ENCODE measurements around the gene PHF21B. TPM values are rescaled to one million over a fixed set of nuclear protein-coding genes. Genes with fewer than 3 reads are reported as not detected.

PHF21B gene
- total and polyA plus RNA-seq, 12 donors: 0.30 to 4.4 (median 1.8) TPM

DNA sequence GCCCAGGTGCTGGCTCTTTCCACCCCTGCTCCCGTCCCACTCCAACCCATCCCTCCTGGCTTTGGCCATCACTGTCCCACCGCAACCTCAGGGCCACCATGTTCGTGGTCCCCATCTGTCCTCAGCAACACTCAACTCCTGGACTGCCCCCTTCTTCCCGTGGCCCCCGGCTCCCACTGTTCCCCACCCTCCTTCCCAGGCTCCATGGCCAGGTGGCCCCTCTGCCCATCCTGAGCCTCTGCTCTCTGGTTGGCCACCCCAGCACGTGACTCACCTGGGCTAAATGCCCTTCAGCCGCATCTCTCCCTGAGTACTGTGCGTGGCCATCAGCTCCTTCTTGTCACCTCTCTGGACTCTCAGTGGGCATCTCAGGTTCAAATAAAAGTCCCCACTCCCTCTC lies 41.6 kb upstream of the PHF21B start:
- TF ChIP-seq, protein P1, sequence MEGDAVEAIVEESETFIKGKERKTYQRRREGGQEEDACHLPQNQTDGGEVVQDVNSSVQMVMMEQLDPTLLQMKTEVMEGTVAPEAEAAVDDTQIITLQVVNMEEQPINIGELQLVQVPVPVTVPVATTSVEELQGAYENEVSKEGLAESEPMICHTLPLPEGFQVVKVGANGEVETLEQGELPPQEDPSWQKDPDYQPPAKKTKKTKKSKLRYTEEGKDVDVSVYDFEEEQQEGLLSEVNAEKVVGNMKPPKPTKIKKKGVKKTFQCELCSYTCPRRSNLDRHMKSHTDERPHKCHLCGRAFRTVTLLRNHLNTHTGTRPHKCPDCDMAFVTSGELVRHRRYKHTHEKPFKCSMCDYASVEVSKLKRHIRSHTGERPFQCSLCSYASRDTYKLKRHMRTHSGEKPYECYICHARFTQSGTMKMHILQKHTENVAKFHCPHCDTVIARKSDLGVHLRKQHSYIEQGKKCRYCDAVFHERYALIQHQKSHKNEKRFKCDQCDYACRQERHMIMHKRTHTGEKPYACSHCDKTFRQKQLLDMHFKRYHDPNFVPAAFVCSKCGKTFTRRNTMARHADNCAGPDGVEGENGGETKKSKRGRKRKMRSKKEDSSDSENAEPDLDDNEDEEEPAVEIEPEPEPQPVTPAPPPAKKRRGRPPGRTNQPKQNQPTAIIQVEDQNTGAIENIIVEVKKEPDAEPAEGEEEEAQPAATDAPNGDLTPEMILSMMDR (IDR thresholded peaks at IDR 0.05): no peak
- TF ChIP-seq POLR2A (IDR thresholded peaks at IDR 0.05): no peak
- H3K27me3 ChIP-seq: peaks cover 19% of the 10 kb centered on the region
- 79 to 82% (median 80%) methylated on average over 8 of the region's 8 CpGs for WGBS, 4 donors

DNA sequence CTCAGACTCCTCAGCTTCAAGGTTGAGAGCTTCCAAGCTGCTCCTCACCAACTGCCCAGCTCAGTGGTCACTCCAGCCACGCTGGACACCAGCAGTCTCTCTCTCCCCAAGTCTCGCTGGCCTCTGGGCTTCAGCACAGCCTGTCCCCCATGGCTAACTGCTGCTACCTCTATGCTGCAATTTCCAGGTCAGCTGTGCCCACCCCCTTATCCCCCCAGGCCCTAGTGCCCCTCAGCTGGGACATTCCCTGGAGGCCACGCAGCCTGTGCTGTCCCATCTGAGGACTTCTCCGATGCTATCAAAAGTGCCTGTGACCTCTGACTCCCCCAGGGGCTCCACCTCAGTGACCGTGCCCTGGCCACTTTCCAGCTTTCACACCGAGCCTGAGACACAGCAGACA lies 37.5 kb upstream of the PHF21B start:
- Histone ChIP-seq H3K9me3 (replicated peaks in 1 of 3) (no peaks in the 10 kb centered on the region), H3K36me3 (replicated peaks in 1 of 2) (no peaks in the 10 kb centered on the region), H3K4me3 (no peak overlapping the region), H3K4me1 (replicated peaks in 1 of 2) (no peaks in the 10 kb centered on the region), H3K27ac (no peak overlapping the region), H3K27me3 (peaks cover 22% of the 10 kb centered on the region)
- no peak for TF ChIP-seq POLR2A (IDR thresholded peaks at IDR 0.05)
- TF ChIP-seq, protein P1 (IDR thresholded peaks at IDR 0.05): no peak
- intact Hi-C loops (cut with DNase I): no loop called here
- 26 to 40% (median 36%) methylated on average over 3 to 6 of the region's 6 CpGs for WGBS, 4 donors
- DNase-seq: no peak

More for the DNA sequence above, 41.6 kb upstream of the PHF21B start:
- H3K4me1 ChIP-seq (replicated peaks in 1 of 2): no peaks in the 10 kb centered on the region
- H3K36me3 ChIP-seq (replicated peaks in 1 of 2): no peaks in the 10 kb centered on the region
- H3K4me3 ChIP-seq: no peak overlapping the region
- no peak overlapping the region for H3K27ac ChIP-seq
- intact Hi-C loops (cut with DNase I): no loop called here
- DNase-seq: no peak
- H3K9me3 ChIP-seq (replicated peaks in 1 of 3): no peaks in the 10 kb centered on the region

GRCh38 chr22:45045208-45045607 lies 35.4 kb upstream of the PHF21B start:
- 43 to 51% (median 47%) methylated on average over 7 of the region's 7 CpGs for WGBS, 4 donors
- Histone ChIP-seq H3K4me3 (no peak overlapping the region), H3K9me3 (replicated peaks in 1 of 3) (no peaks in the 10 kb centered on the region), H3K27me3 (peaks cover 11% of the 10 kb centered on the region), H3K36me3 (replicated peaks in 1 of 2) (no peaks in the 10 kb centered on the region), H3K4me1 (replicated peaks in 1 of 2) (no peaks in the 10 kb centered on the region), H3K27ac (no peak overlapping the region)
- DNase-seq: no peak
- intact Hi-C loops (cut with DNase I): no loop called here
- TF ChIP-seq, protein P1 (IDR thresholded peaks at IDR 0.05): no peak
- no peak for TF ChIP-seq POLR2A (IDR thresholded peaks at IDR 0.05)

GRCh38 chr22:45042263-45042662 lies 32.5 kb upstream of the PHF21B start:
- DNase-seq: no peak
- H3K4me3 ChIP-seq: no peak overlapping the region
- no peaks in the 10 kb centered on the region for H3K36me3 ChIP-seq (replicated peaks in 1 of 2)
- H3K27me3 ChIP-seq: peaks cover 4% of the 10 kb centered on the region
- H3K4me1 ChIP-seq (replicated peaks in 1 of 2): no peaks in the 10 kb centered on the region
- H3K9me3 ChIP-seq (replicated peaks in 1 of 3): no peaks in the 10 kb centered on the region
- no peak for TF ChIP-seq POLR2A (IDR thresholded peaks at IDR 0.05)
- TF ChIP-seq, protein P1 (IDR thresholded peaks at IDR 0.05): no peak
- no peak overlapping the region for H3K27ac ChIP-seq
- intact Hi-C loops (cut with DNase I): no loop called here
- 75 to 85% (median 77%) methylated on average over 5 to 8 of the region's 8 CpGs for WGBS, 4 donors
